T-helper 1 cell treated with Interleukin-12 subunit alpha and Interleukin-12 subunit beta and Interleukin-4 antibody, amounts not matched to agents 30 μg/mL and 1 μg/mL, for 36 hours (primary cell): ENCODE measurements around the gene CEMIP.
"Not testable (repeated sequence)": the region's sequence is repeated elsewhere in the genome, so short reads cannot be mapped to it uniquely, and the experiment has no call there.

Experiments
- H3K27ac Mint-ChIP-seq: one replicate; pipeline ENCODE4 v1.8.0; 2021; ENCODE audit warnings: mild to moderate bottlenecking, mixed read lengths
- H3K27me3 Mint-ChIP-seq: one replicate; pipeline ENCODE4 v1.8.0; 2021; ENCODE audit warnings: low read depth, mixed read lengths
- H3K36me3 Mint-ChIP-seq: one replicate; pipeline ENCODE4 v1.8.0; 2021; ENCODE audit warnings: low read depth, mixed read lengths
- H3K4me1 Mint-ChIP-seq: one replicate; pipeline ENCODE4 v1.8.0; 2021; ENCODE audit warnings: low read depth, mixed read lengths
- H3K4me3 Mint-ChIP-seq: one replicate; pipeline ENCODE4 v1.8.0; 2021; ENCODE audit warnings: mild to moderate bottlenecking, moderate library complexity, mixed read lengths
- H3K9me3 Mint-ChIP-seq: one replicate; pipeline ENCODE4 v1.8.0; 2021; ENCODE audit warnings: mixed read lengths

Gene CEMIP

DNA sequence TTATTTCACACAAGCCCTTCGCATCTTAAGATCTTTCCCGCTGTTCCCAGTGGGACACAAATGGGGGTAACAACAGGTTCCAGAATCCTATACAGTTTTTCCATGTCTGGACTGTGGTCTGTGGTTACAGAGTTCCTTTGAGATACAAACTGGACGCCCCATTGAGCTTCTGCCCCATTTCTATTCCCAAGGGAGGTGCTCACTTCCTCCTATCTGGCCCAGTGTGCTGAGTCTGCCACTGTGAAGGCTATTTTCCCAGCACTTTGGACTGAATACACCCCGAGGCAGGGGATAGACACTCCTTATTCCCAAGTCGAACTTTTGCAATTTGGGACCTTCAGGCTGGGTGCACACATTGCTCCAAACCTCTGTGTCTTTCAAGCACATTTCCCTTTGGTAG lies 166.4 kb downstream of the CEMIP start:
- Mint-ChIP-seq H3K4me3 (no peak overlapping the region), H3K9me3 (no peaks in the 10 kb centered on the region), H3K36me3 (peaks cover 11% of the 10 kb centered on the region), H3K27ac (no peak overlapping the region), H3K27me3 (no peaks in the 10 kb centered on the region), H3K4me1 (no peaks in the 10 kb centered on the region)

DNA sequence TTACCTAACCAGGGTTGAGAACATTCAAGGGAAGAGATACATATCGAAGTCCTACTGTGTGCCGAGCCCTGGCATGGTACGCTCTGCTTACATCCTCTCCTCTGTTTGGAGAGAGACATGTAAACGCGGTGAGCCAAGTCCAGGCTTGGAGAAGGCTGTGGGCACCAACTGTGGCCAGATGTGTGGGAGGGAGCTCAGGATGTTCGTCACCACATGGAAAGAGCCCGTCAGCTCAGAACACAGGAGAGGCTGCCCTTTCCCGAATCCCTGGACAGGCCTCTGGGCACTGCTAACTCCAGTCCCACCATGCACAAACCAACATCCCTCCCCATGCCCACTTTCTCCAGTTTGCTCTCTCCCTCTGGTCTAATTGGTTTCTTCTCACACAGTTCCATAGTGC lies 167.4 kb downstream of the CEMIP start:
- no peaks in the 10 kb centered on the region for H3K9me3 Mint-ChIP-seq
- no peak overlapping the region for H3K27ac Mint-ChIP-seq
- peaks cover 13% of the 10 kb centered on the region for H3K36me3 Mint-ChIP-seq
- H3K27me3 Mint-ChIP-seq: no peaks in the 10 kb centered on the region
- no peaks in the 10 kb centered on the region for H3K4me1 Mint-ChIP-seq
- H3K4me3 Mint-ChIP-seq: no peak overlapping the region

DNA sequence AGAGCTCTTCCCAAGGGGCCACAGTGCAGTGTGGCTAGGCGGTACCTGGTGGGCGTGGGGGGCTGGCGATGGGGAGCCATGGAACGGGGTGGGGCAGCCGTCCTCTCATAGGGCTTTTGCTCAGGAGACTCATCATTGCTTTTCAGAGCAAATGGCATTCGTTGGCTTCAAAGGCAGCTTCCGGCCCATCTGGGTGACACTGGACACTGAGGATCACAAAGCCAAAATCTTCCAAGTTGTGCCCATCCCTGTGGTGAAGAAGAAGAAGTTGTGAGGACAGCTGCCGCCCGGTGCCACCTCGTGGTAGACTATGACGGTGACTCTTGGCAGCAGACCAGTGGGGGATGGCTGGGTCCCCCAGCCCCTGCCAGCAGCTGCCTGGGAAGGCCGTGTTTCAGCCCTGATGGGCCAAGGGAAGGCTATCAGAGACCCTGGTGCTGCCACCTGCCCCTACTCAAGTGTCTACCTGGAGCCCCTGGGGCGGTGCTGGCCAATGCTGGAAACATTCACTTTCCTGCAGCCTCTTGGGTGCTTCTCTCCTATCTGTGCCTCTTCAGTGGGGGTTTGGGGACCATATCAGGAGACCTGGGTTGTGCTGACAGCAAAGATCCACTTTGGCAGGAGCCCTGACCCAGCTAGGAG lies 169.6 kb downstream of the CEMIP start:
- H3K27ac Mint-ChIP-seq: no peak overlapping the region
- no peak overlapping the region for H3K4me3 Mint-ChIP-seq
- H3K4me1 Mint-ChIP-seq: no peaks in the 10 kb centered on the region
- peaks cover 22% of the 10 kb centered on the region for H3K36me3 Mint-ChIP-seq
- H3K27me3 Mint-ChIP-seq: no peaks in the 10 kb centered on the region
- H3K9me3 Mint-ChIP-seq: no peaks in the 10 kb centered on the region

DNA sequence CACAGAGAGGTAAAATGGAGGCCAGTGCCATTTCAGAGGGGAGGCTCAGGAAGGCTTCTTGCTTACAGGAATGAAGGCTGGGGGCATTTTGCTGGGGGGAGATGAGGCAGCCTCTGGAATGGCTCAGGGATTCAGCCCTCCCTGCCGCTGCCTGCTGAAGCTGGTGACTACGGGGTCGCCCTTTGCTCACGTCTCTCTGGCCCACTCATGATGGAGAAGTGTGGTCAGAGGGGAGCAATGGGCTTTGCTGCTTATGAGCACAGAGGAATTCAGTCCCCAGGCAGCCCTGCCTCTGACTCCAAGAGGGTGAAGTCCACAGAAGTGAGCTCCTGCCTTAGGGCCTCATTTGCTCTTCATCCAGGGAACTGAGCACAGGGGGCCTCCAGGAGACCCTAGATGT lies 170.6 kb downstream of the CEMIP start:
- Mint-ChIP-seq H3K27me3 (no peaks in the 10 kb centered on the region), H3K4me1 (no peaks in the 10 kb centered on the region), H3K9me3 (no peaks in the 10 kb centered on the region), H3K27ac (no peak overlapping the region), H3K4me3 (no peak overlapping the region), H3K36me3 (peaks cover 22% of the 10 kb centered on the region)

- H3K36me3 Mint-ChIP-seq: peaks cover 21% of the 10 kb centered on the region
- H3K27ac Mint-ChIP-seq: no peak overlapping the region
- H3K9me3 Mint-ChIP-seq: no peaks in the 10 kb centered on the region
- no peaks in the 10 kb centered on the region for H3K4me1 Mint-ChIP-seq
- no peak overlapping the region for H3K4me3 Mint-ChIP-seq
- H3K27me3 Mint-ChIP-seq: no peaks in the 10 kb centered on the region
Observed at GRCh38 chr15:80950291-80951078, 171.3 kb downstream of the CEMIP start.

- Mint-ChIP-seq H3K4me3 (no peak overlapping the region), H3K9me3 (no peaks in the 10 kb centered on the region), H3K4me1 (peaks cover 6% of the 10 kb centered on the region), H3K27ac (no peak overlapping the region), H3K36me3 (peaks cover 18% of the 10 kb centered on the region), H3K27me3 (no peaks in the 10 kb centered on the region)
Observed at GRCh38 chr15:80951941-80952340, 172.8 kb downstream of the CEMIP start.

DNA sequence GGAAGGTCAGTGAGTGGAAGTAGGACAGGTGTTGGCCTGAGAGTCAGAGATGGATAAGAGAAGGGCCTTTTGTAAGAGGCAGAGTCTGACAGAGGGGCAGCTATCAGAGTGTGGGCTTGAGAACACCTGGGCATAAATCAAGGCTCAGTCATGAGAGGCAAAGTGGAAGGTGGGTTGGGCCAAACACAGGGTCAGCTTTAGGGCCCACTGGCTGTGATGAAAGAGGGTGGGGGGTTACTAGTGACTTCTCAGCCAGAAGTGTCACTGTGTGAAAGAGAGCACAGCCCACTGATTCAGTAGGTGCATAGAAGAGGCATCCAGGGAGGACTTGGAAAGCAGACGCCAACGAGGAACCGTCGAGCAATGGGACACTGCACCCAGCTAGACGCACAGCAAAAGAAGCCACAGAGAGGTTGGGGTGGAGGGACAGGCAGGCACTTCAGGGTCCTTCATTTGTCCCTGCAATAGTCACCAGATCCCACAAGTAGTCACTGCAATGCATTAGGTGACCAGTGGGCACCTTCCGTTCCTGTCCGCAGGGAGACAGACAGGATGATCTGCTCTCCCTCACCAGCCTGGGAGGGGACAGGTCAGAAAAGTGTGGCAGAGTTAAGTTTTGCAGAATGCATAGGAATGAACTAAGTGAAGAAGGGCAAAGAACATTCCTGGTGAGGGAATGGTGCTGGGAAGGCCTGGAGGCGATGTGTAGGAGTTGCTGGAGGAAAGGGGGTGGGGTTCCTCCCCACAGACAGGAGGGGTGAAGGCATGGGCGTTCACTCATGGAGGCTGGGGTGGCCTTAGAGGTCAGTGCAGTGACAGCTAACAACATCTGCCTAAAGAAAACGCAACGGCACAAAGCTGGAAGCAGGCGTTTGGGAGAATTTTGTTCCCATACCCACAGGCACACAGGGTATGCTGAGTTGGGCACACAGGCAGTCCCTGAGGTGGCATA lies 174.1 kb downstream of the CEMIP start:
- Mint-ChIP-seq H3K36me3 (peaks cover 18% of the 10 kb centered on the region), H3K4me1 (peaks cover 9% of the 10 kb centered on the region), H3K9me3 (no peaks in the 10 kb centered on the region), H3K27ac (no peak overlapping the region), H3K27me3 (no peaks in the 10 kb centered on the region), H3K4me3 (no peak overlapping the region)

DNA sequence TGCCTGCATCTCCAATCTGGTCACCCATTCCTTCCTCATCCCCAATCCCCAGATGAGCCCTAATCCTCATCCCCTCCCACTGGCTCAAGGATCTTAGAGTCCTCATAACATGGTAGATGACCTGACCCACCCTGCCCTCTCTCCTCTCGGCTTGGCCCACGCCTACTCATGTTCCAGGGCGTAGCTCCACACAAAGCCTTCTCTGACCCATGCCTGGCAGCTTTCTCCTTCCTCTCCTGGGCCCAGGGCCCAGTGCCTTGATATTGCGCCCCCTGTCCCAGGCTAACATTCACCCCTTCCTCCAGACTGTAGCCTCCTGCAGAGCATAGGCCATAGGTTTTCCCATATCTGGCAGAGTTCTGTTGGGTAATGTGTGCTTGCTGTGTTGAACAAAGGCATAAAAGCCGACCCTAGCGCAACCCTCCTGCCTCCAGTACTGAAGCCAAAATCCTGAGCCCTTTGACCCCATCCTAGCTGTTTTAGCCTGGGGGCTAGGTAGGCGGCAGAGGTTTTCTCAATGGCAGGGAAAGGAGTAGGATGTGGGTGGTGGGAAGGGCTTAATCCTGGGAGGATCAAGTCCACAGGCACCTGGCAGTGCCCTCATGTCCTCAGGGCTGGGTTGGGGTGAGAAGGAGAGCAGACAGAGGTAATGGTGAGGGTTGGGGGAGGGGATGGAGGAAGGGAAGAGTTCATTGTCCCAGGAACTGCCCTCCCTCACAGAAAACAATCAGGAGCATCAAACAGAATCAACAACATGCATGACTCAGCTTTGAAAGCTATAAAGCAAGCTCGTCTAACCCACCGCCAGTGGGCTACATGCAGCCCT lies 175.0 kb downstream of the CEMIP start:
- Mint-ChIP-seq H3K9me3 (no peaks in the 10 kb centered on the region), H3K27me3 (no peaks in the 10 kb centered on the region), H3K4me3 (no peak overlapping the region), H3K27ac (no peak overlapping the region), H3K4me1 (peaks cover 9% of the 10 kb centered on the region), H3K36me3 (peaks cover 21% of the 10 kb centered on the region)

DNA sequence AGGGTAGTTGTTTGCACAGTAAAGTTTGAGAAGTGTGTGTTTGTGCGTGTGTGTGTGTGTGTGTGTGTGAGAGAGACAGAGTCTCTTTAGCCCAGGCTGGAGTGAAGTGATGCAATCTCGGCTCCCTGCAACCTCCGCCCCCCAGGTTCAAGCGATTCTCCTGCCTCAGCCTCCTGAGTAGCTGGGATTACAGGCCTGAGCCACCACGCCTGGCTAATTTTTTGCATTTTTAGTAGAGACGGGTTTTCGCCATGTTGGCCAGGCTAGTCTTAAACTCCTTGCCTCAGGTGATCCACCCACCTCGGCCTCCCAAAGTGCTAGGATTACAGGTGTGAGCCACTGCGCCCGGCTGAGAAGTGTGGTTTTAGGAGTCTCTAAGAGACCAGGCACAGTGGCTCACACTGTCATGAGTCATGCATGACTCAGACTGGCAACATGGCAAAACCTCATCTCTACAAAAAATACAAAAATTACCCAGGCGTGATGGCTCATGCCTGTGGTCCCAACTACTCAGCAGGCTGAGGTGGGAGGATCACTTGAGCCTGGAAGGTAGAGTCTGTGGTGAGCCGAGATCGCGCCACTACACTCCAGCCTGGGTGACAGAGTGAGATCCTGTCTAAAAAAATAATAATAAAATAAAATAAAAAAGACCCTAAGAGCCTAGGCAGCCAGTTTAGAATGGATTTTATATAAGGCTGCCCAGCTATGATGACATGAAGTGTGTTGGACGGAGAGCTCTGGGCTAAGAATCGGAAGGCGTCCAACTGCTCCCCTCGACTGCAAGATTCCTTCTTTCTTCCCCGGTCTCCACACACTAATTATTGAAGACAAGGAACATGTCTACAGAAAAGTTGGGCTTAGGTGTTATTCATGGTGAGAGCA lies 176.6 kb downstream of the CEMIP start:
- H3K4me1 Mint-ChIP-seq, H3K4me3 Mint-ChIP-seq, H3K9me3 Mint-ChIP-seq, H3K27ac Mint-ChIP-seq, H3K27me3 Mint-ChIP-seq: not testable (repeated sequence)
- peaks cover 27% of the 10 kb centered on the region for H3K36me3 Mint-ChIP-seq

DNA sequence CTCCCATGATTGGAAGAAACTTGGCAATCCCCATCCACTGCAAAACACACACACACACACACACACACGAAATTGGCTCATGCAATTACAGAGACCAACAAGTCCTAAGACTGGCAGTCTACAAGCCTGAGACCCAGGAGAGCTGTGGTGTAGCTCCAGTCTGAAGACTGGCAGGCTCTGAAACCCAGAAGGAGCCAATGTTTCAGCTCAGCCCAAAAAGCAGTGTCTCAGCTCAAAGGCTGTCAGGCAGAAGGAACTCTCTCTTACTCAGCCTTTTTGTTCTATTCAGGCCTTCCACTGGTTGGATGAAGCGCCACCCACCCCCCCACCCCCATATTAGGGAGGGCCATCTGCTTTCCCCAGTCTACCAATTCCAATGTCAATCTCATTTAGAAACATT lies 178.4 kb downstream of the CEMIP start:
- peaks cover 25% of the 10 kb centered on the region for H3K36me3 Mint-ChIP-seq
- H3K9me3 Mint-ChIP-seq: no peaks in the 10 kb centered on the region
- no peaks in the 10 kb centered on the region for H3K27me3 Mint-ChIP-seq
- peaks cover 12% of the 10 kb centered on the region for H3K4me1 Mint-ChIP-seq
- H3K4me3 Mint-ChIP-seq: no peak overlapping the region
- H3K27ac Mint-ChIP-seq: no peak overlapping the region

- Mint-ChIP-seq H3K9me3 (no peaks in the 10 kb centered on the region), H3K4me3 (no peak overlapping the region), H3K27ac (no peak overlapping the region), H3K27me3 (no peaks in the 10 kb centered on the region), H3K36me3 (peaks cover 25% of the 10 kb centered on the region), H3K4me1 (peaks cover 15% of the 10 kb centered on the region)
Observed at GRCh38 chr15:80957976-80958375, 178.8 kb downstream of the CEMIP start.

DNA sequence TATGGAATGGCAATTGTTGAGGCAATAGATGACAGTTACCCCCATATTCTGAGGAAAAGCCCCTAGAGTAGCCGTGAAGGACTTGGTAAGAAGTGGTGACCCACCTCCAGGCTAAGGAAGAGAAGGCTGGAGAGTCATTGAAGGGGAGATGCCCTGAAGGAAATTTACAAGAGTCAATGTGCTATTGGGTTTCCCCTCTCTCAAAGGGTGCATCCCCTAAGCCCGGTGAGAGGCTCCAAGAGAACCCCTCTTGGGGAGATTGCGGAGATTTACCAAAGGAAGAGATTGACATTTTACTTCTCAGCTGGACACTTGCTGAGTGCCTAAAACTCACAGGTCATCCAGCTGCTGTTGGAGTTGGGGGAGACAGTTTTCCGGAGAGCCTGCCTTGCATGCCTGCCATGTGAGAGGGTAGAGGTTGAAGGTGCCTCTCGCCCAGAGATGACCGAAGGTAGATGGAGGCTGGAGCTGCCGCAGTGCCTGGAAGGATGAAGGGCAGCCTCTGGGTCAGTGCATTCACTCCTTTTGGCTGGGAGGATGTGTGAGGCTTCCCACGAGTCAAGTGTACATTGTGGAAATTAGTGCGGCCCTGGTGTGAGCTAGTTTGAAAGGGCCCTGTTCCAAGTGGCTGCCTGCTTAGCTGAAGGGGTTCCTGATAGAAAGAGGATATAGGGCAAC lies 179.8 kb downstream of the CEMIP start:
- H3K36me3 Mint-ChIP-seq: peaks cover 29% of the 10 kb centered on the region
- H3K27me3 Mint-ChIP-seq: no peaks in the 10 kb centered on the region
- H3K4me3 Mint-ChIP-seq: no peak overlapping the region
- no peak overlapping the region for H3K27ac Mint-ChIP-seq
- peaks cover 15% of the 10 kb centered on the region for H3K4me1 Mint-ChIP-seq
- H3K9me3 Mint-ChIP-seq: no peaks in the 10 kb centered on the region

- not testable (repeated sequence) for H3K27ac Mint-ChIP-seq
Observed at GRCh38 chr15:80965454-80965853, 186.3 kb downstream of the CEMIP start.

More at GRCh38 chr15:80965454-80965853, 186.3 kb downstream of the CEMIP start:
- not testable (repeated sequence) for H3K27me3 Mint-ChIP-seq, H3K9me3 Mint-ChIP-seq, H3K4me1 Mint-ChIP-seq, H3K4me3 Mint-ChIP-seq
- H3K36me3 Mint-ChIP-seq: peaks cover 39% of the 10 kb centered on the region
